AG09319 (cell line): Measurements from ENCODE around the gene TMC2.
"Not testable (repeated sequence)": the region's sequence is repeated elsewhere in the genome, so short reads cannot be mapped to it uniquely, and the experiment has no call there.

Source experiments
- DNase-seq: peaks from one replicate; pipeline ENCODE4 v3.0.0-alpha.2; 2010; ENCODE audit warnings: low read depth; ENCODE audit errors: extremely low read depth
- TF ChIP-seq, protein P1 (sequence below): IDR thresholded peaks from 2 replicates; pipeline ENCODE4 v1.5.1; 2011; ENCODE audit warnings: low read depth, mild to moderate bottlenecking, inconsistent platforms, low read length, moderate library complexity

The TMC2 gene

DNA sequence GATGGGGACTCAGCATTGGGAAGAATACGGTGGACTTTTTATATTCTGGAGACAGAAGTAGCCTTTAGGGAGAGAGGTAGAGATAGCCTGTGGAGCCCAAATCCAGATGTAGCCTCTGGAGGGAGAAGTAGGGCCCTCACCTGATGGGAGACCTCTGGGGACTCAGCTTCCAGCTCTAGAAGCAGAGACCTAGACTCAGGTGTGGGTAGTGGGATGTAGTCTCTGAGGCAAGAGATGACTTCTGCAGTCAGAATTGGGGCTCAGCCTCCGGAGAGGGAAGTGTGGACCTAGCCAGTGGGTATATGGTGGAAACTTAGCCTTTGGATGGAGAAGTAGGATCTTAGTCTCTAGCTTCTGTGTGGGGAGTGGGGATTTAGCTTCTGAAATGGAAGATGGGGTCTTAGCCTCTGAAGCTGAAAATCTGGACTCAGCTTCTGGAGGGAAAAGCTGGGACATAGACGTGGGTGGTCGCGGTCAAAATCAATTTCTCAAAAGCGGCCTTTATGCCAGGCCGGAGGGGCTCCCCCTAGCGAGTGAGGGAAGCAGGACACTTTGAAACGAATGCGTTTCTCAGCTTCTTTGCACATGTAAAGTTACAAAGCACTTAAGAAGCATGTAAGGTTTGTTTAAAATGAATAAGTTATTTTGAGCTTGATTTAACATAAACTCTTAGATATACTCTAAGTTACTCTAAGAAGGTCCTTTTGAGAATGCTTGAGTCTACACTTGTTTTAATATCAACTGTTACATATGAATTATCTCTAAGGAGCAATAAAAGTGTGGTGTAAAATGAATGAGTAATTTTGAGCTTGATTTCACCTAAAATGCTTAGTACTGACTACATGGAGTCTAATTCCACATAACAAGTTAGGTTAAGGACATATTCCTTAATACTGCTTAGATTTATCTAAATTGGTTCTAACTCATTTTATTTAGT, 14.7 kb upstream of the TMC2 start:
- DNase-seq, result no peak
- TF ChIP-seq, protein P1, sequence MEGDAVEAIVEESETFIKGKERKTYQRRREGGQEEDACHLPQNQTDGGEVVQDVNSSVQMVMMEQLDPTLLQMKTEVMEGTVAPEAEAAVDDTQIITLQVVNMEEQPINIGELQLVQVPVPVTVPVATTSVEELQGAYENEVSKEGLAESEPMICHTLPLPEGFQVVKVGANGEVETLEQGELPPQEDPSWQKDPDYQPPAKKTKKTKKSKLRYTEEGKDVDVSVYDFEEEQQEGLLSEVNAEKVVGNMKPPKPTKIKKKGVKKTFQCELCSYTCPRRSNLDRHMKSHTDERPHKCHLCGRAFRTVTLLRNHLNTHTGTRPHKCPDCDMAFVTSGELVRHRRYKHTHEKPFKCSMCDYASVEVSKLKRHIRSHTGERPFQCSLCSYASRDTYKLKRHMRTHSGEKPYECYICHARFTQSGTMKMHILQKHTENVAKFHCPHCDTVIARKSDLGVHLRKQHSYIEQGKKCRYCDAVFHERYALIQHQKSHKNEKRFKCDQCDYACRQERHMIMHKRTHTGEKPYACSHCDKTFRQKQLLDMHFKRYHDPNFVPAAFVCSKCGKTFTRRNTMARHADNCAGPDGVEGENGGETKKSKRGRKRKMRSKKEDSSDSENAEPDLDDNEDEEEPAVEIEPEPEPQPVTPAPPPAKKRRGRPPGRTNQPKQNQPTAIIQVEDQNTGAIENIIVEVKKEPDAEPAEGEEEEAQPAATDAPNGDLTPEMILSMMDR, result peak; percentile 89

DNA sequence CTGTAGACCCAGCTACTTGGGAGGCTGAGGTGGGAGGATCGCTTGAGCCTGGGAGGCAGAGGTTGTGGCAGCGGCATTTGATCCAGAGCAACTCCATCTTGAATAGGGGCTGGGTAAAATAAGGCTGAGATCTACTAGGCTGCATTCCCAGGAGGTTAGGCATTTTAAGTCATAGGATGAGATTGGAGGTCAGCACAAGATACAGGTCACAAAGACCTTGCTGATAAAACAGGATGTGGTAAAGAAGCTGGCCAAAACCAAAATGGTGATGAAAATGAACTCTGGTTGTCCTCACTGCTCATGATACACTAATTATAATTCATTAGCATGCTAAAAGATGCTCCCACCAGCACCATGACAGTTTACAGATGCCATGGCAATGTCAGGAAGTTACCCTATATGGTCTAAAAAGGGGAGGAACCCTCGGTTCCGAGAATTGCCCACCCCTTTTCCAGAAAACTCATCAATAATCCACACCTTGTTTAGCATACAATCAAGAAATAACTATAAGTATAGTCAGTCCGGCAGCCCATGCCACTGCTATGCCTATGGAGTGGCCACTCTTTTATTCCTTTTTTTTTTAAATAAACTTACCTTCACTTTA, 13.4 kb upstream of the TMC2 start:
- DNase-seq, result not testable (repeated sequence)

DNA sequence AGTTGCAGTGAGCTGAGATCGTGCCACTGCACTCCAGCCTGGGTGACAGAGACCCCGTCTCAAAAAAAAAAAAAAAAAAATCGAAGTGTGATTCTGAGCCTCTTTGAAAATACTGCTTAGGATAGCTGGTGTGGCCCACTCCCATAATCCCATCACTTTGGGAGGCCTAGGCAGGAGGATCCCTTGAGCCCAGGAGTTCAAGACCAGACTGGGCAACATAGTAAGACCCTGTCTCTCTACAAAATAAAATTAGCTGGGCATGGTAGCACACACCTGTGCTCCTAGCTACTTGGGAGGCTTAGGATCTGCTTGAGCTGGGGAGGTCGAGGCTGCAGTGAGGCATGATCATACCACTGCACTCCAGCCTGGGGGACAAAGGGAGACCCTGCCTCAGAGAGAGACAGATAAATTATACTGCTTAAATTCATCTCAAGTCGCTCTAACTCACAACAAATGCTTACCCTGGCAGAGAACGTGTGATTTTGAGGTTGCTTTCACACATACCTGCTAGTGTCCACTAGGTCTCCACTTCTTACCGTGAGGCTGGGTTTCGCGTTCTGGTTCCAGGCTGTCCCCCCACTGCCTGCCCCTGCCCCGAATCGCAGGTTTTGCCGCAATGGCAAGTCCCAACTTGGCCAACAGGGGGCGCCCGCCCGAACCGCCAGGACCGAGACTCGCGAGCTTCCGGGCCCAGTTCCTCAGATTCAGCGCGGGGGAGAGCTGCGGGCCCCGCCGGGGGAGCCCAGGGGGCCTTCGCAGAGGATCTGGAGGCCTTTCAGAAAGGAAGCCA, 12.3 kb upstream of the TMC2 start:
- DNase-seq, result peak; percentile 39
- TF ChIP-seq, protein P1, result peak; percentile 97

DNA sequence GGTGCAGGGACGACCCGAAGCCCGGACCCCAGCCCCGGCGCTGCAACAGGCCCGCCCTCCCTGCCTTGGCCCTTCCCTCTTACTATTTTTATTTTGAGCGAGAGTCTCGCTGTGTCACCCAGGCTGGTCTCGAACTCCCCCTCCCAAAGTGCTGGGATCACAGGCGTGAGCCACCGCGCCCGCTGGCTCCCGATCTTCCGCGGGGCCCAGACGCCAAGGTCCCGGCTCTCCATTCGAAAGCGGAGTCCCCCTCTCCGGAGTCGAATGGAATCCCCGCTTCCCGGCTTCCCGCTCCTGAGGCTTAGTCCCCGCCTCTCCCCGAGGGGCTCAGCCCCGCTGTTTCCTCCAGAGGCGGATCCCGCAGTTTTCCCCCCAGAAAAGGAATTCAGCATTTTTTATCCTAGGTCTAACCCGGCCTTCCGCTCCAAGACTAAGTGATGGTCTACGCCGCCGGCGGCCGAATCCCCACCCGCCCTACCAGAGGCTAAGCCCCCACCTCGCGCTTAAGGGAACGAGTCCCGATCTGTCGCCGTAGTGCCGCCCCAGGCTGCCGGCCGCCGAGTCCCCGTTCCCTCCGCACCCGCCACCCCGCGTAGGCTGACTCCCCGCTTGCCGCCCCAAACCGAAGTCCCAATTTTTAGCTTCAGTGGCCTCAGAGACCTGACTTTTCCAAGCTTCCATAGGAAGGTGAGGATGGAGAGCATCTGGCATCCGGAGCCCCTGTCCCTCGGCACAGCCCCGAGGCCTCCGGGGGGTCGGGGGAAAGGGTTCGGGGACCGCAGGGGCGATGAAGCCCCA, 11.5 kb upstream of the TMC2 start:
- DNase-seq, result no peak

DNA sequence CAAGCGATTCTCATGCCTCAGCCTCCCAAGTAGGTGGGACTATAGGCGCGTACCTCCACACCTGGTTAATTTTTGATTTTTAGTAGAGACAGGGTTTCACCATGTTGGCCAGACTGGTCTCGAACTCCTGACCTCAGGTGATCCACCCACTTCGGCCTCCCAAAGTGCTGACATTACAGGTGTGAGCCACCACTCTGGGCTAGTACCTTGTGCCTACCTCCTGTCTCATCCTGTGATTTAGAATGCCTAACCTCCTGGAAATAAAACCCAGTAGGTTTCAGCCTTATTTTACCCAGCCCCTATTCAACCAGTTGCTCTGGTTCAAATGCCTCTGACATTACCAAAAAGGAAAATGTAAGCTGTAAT, 10.2 kb upstream of the TMC2 start:
- not testable (repeated sequence) for DNase-seq

More for the DNA sequence above, 11.5 kb upstream of the TMC2 start:
- TF ChIP-seq, protein P1, result no peak

DNA sequence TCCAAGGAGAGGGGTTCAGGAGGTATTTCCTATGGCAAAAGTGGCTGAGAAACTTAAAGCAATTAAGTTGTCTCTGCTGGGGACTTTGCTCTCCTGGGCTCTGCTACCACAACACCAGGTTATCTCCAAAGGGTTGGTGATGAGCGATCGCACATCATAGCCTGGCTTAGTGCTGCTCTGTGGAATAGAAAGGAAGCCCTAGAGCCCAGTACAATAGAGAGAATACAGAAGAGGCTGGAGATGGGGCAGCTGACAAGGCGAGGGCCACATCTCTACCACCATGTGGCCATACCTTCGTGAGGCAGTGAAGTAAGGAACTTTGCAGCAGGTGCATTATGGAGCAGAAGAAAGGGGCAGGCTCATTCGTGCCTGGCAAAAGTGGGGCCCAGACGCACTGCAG, 8.6 kb upstream of the TMC2 start:
- no peak for DNase-seq
- TF ChIP-seq, protein P1, result no peak

DNA sequence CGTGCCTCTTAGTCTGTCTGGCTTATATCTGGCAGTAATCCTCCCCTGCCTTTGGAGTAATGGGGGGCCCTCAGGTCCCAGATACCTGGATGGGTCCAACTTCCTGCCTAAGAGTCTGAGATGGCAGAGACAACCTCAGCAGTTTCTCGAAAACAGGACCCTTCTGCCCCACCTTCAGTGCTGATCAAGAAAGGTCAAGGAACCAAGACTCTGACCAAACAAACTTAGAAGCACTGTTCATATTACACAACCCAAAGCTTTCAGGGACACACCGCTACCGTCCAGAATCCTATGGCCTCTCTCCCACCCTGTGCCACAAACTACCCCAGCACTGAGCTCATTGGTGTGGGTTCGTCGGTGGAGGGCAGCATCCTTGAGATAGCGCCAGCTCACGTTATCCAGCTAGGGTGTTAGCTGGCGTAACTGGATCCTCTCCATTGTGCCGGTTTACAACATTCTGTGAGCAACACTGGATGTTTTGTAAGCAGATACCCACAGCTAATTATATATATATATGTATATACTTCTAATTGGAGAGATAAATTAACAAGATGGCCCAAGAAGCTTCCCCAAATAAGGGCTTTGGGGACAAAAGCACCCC, 7.6 kb upstream of the TMC2 start:
- no peak for DNase-seq
- TF ChIP-seq, protein P1, result no peak
